Limb (tissue), 2 donors: ENCODE measurements around the gene CACNA2D1.
A peak's percentile ranks its signal among the peaks of the same experiment; 100 is the strongest.
"Not testable (repeated sequence)": the region's sequence is repeated elsewhere in the genome, so short reads cannot be mapped to it uniquely, and the experiment has no call there.

Experiments
- DNase-seq, 2 donors: peaks; one replicate each; pipeline ENCODE4 v3.0.0-alpha.2; 2016; ENCODE audit errors: extremely low spot score in 2 of 2

CACNA2D1 gene

GRCh38 chr7:82172881-82173280, 270.7 kb downstream of the CACNA2D1 start:
- no peak for DNase-seq

GRCh38 chr7:82172017-82172416, 271.6 kb downstream of the CACNA2D1 start:
- DNase-seq: no peak

- DNase-seq: no peak
These were observed 275.8 kb downstream of the CACNA2D1 start for GRCh38 chr7:82167558-82168314.

- DNase-seq: no peak
These were observed 277.1 kb downstream of the CACNA2D1 start for GRCh38 chr7:82166260-82167015.

- DNase-seq: peak in 1 of 2 donors; percentile 31
These were observed 278.8 kb downstream of the CACNA2D1 start for GRCh38 chr7:82164813-82165212.

- DNase-seq: no peak
These were observed 279.2 kb downstream of the CACNA2D1 start for GRCh38 chr7:82164410-82164809.

- no peak for DNase-seq
These were observed 280.0 kb downstream of the CACNA2D1 start for GRCh38 chr7:82163586-82163985.

- DNase-seq: no peak
These were observed 281.3 kb downstream of the CACNA2D1 start for GRCh38 chr7:82162289-82162688.

- DNase-seq: no peak
These were observed 285.2 kb downstream of the CACNA2D1 start for GRCh38 chr7:82158327-82158726.

GRCh38 chr7:82156893-82157292, 286.7 kb downstream of the CACNA2D1 start:
- no peak for DNase-seq

GRCh38 chr7:82156168-82156567, 287.4 kb downstream of the CACNA2D1 start:
- no peak for DNase-seq

GRCh38 chr7:82154728-82155127, 288.8 kb downstream of the CACNA2D1 start:
- no peak for DNase-seq

- no peak for DNase-seq
These were observed 289.8 kb downstream of the CACNA2D1 start for GRCh38 chr7:82153776-82154175.

GRCh38 chr7:82152858-82153257, 290.7 kb downstream of the CACNA2D1 start:
- no peak for DNase-seq

- DNase-seq: no peak
These were observed 297.1 kb downstream of the CACNA2D1 start for GRCh38 chr7:82146491-82146890.

GRCh38 chr7:82142263-82142864, 301.2 kb downstream of the CACNA2D1 start:
- no peak for DNase-seq

- DNase-seq: no peak
These were observed 302.1 kb downstream of the CACNA2D1 start for GRCh38 chr7:82141427-82141826.

- DNase-seq: not testable (repeated sequence)
These were observed 303.0 kb downstream of the CACNA2D1 start for GRCh38 chr7:82140608-82141007.

GRCh38 chr7:82131215-82131614, 312.4 kb downstream of the CACNA2D1 start:
- DNase-seq: no peak

GRCh38 chr7:82129091-82129490, 314.5 kb downstream of the CACNA2D1 start:
- no peak for DNase-seq

GRCh38 chr7:82128546-82128945, 315.0 kb downstream of the CACNA2D1 start:
- no peak for DNase-seq

- no peak for DNase-seq
These were observed 317.0 kb downstream of the CACNA2D1 start for GRCh38 chr7:82126576-82126975.
